Adrenal gland (tissue), 12 donors: ENCODE results near the gene DCDC2C. TPM values are rescaled to one million over a fixed set of nuclear protein-coding genes. Genes with fewer than 3 reads are reported as not detected.
A peak's percentile ranks its signal among the peaks of the same experiment; 100 is the strongest.

ENCODE experiments used
- DNase-seq, 7 donors: peaks; one replicate each; pipeline ENCODE4 v3.0.0-alpha.2; 2019 to 2020
- H3K27ac ChIP-seq, 5 donors: fragments of 200-600 bp; sonication (generic) in 4 of 5; 1 replicate in 3 of 5; 2 replicates in 2 of 5; pipeline versions ENCODE4 v1.5.1 to v1.8.0; 2016 to 2020; ENCODE audit warnings: mild to moderate bottlenecking in 1 of 5
- H3K27me3 ChIP-seq: fragments of 200-600 bp; 2 replicates; pipeline ENCODE4 v1.8.0; 2021
- H3K36me3 ChIP-seq, 2 donors: fragments of 200-600 bp; replicated peaks in 1 of 2; 1 replicate in 1 of 2; 2 replicates in 1 of 2; pipeline versions ENCODE4 v1.5.1 to v1.8.0; 2018 to 2022
- H3K4me1 ChIP-seq, 2 donors: fragments of 200-600 bp; replicated peaks in 1 of 2; 1 replicate in 1 of 2; 2 replicates in 1 of 2; pipeline versions ENCODE4 v1.5.1 to v1.8.0; 2018 to 2021
- H3K4me3 ChIP-seq, 4 donors: fragments of 200-600 bp; sonication (generic) in 3 of 4; one replicate each; pipeline ENCODE4 v1.5.1; 2016 to 2018
- H3K9me3 ChIP-seq, 3 donors: fragments of 200-600 bp; sonication (generic) in 1 of 3; replicated peaks in 1 of 3; 1 replicate in 2 of 3; 2 replicates in 1 of 3; pipeline versions ENCODE4 v1.5.1 to v1.8.0; 2016 to 2021
- CTCF ChIP-seq, 6 experiments: fragments of 450-650 bp in 4 of 6; fragments of 200-600 bp in 2 of 6; sonication (generic) in 1 of 6; IDR thresholded peaks; 1 replicate in 5 of 6; 2 replicates in 1 of 6; pipeline versions ENCODE4 v1.5.1 to v1.8.0; 2016 to 2021; ENCODE audit warnings: antibody characterized with exemption in 6 of 6, mild to moderate bottlenecking in 2 of 6, moderate library complexity in 1 of 6
- POLR2A ChIP-seq, 2 donors: fragments of 450-650 bp; IDR thresholded peaks; one replicate each; pipeline ENCODE4 v1.6.1; 2017; ENCODE audit warnings: antibody characterized with exemption in 2 of 2, mild to moderate bottlenecking in 2 of 2, moderate library complexity in 1 of 2
- WGBS, 4 donors: extraction: QIAGEN DNeasy Blood & Tissue Kit in 2 of 4; methylation state at CpG; one replicate each; pipeline versions ENCODE4 v1.1.5 to v1.1.7; 2013 to 2017; 5-methylcytosine and 5-hydroxymethylcytosine counted together
- intact Hi-C, 2 donors: fragments of 100-400 bp; cut with DNase I; formaldehyde crosslinking; loops; one replicate each; pipeline versions ENCODE4 v1.14.1 to v1.15.0; 2022 to 2023
- polyA plus RNA-seq, 3 donors: library from polyadenylated mRNA; stranded (reverse); fragments of 200-250 nt in 2 of 3; fragments of 350-450 nt in 1 of 3; fragmentation: Illumina TruSeq in 1 of 3; extraction: RNeasy Lipid Tissue Mini Kit (QIAGEN cat#74804) in 1 of 3; gene quantifications; one replicate each; pipeline ENCODE4 v1.2.3, GENCODE V29; 2013 to 2014
- total RNA-seq, 9 donors: library from RNA; depleted of rRNA in 4 of 9; stranded (reverse); fragments of >200 nt in 4 of 9; fragments of 120-200 nt in 1 of 9; fragmentation: NEBNext Ultra II Directional in 1 of 9; extraction: Animal tissue kit (Norgen Biotek cat#: 25700) in 1 of 9; gene quantifications; one replicate each; pipeline versions ENCODE4 v1.1.0 to v1.2.4, GENCODE V29; 2013 to 2023
- donor health status: healthy with polysubstance abuse.
- donor health status: Bipolar disorder and iron deficiency.
- donor health status: DM: yes; HTN: yes; CAD: no.
- donor health status: DM: no; HTN: no; CAD: no.
- donor health status: DM: no; HTN: no; CAD: no.
- donor health status: DM: yes; HTN: yes; CAD: no.

The DCDC2C gene
- total and polyA plus RNA-seq, 12 donors, result 0.18 to 2.0 (median 0.39) TPM; not detected in 6

- H3K4me1 ChIP-seq, result no peaks in the 10 kb centered on the region
- H3K27ac ChIP-seq, result no peak overlapping the region
- H3K4me3 ChIP-seq, result no peak overlapping the region
- DNase-seq, result peak in 4 of 7 donors; percentile 26 to 60 (median 38)
- H3K36me3 ChIP-seq, result no peaks in the 10 kb centered on the region
- no peaks in the 10 kb centered on the region for H3K9me3 ChIP-seq
- 27 to 30% (median 29%) methylated on average over 22 of the region's 22 CpGs for WGBS, 4 donors
- H3K27me3 ChIP-seq, result no peaks in the 10 kb centered on the region
- peak; percentile 58 to 71 (median 68) for TF ChIP-seq CTCF (IDR thresholded peaks at IDR 0.05)
- no peak for TF ChIP-seq POLR2A (IDR thresholded peaks at IDR 0.05)
- intact Hi-C loops, result loop anchor here (5.0 kb wide), 3 partner anchors 49 to 99 kb away; no protein-coding TSS in a partner anchor
Measured at GRCh38 chr2:3728104-3729054, 25.0 kb downstream of the DCDC2C start.

GRCh38 chr2:3729055-3729448 is 25.7 kb downstream of the DCDC2C start:
- WGBS, 4 donors, result 77 to 86% (median 82%) methylated on average over 8 of the region's 8 CpGs
- intact Hi-C loops, result loop anchor here (5.0 kb wide), 3 partner anchors 48 to 98 kb away; no protein-coding TSS in a partner anchor
- Histone ChIP-seq H3K36me3 (no peaks in the 10 kb centered on the region), H3K27me3 (no peaks in the 10 kb centered on the region), H3K27ac (no peak overlapping the region), H3K4me3 (no peak overlapping the region), H3K9me3 (no peaks in the 10 kb centered on the region), H3K4me1 (no peaks in the 10 kb centered on the region)
- no peak for TF ChIP-seq CTCF (IDR thresholded peaks at IDR 0.05)
- TF ChIP-seq POLR2A (IDR thresholded peaks at IDR 0.05), result no peak
- no peak for DNase-seq

- TF ChIP-seq CTCF (IDR thresholded peaks at IDR 0.05) (no peak), POLR2A (IDR thresholded peaks at IDR 0.05) (no peak)
- Histone ChIP-seq H3K27me3 (no peaks in the 10 kb centered on the region), H3K4me1 (no peaks in the 10 kb centered on the region), H3K27ac (no peak overlapping the region), H3K9me3 (no peaks in the 10 kb centered on the region), H3K36me3 (no peaks in the 10 kb centered on the region), H3K4me3 (no peak overlapping the region)
- no peak for DNase-seq
- WGBS, 4 donors, result 83 to 91% (median 88%) methylated on average over 9 of the region's 9 CpGs
- intact Hi-C loops, result loop anchor here (5.0 kb wide), 3 partner anchors 48 to 98 kb away; no protein-coding TSS in a partner anchor
Measured at GRCh38 chr2:3729786-3730185, 26.4 kb downstream of the DCDC2C start.

GRCh38 chr2:3730646-3731045 is 27.3 kb downstream of the DCDC2C start:
- H3K27me3 ChIP-seq, result no peaks in the 10 kb centered on the region
- TF ChIP-seq POLR2A (IDR thresholded peaks at IDR 0.05), result no peak
- TF ChIP-seq CTCF (IDR thresholded peaks at IDR 0.05), result no peak
- intact Hi-C loops, result no loop called here
- no peak for DNase-seq
- H3K4me1 ChIP-seq, result no peaks in the 10 kb centered on the region
- no peak overlapping the region for H3K4me3 ChIP-seq
- H3K9me3 ChIP-seq, result no peaks in the 10 kb centered on the region
- H3K27ac ChIP-seq, result no peak overlapping the region
- 80 to 93% (median 90%) methylated on average over 8 of the region's 8 CpGs for whole genome bisulfite sequencing, 4 donors
- H3K36me3 ChIP-seq, result no peaks in the 10 kb centered on the region
